HCT116 (cell line): ENCODE results near the gene KIF18A. TPM values are rescaled to one million over a fixed set of nuclear protein-coding genes. Genes with fewer than 3 reads are reported as not detected.

ENCODE experiments used
- ATAC-seq: fragments of 200-7000 bp; cut with Tn5 transposase; 2 replicates; pipeline ENCODE4 v1.9.1; 2020; ENCODE audit warnings: mild to moderate bottlenecking, moderate library complexity
- BruUV-seq: library from RNA; stranded (reverse); fragments of 400-500 nt; replicated peaks from 2 replicates; lab custom pipeline; 2021; lab: Mats Ljungman, UMichigan
- CTCF ChIA-PET: fragments of 300-600 bp; sonication (Branson Sonifier 250); formaldehyde crosslinking; loops from one replicate; lab custom pipeline; 2021; ENCODE audit warnings: antibody characterized with exemption; lab: Charles Lee
- POLR2A ChIA-PET: fragments of 300-600, 350-600 bp; sonication (Branson Sonifier 250); formaldehyde crosslinking; loops from one replicate; lab custom pipeline; 2021; ENCODE audit warnings: antibody characterized with exemption; lab: Charles Lee
- RAD21 ChIA-PET, 2 experiments: fragments of 300-600 bp; sonication (Branson Sonifier 250); formaldehyde crosslinking; loops; one replicate each; lab custom pipeline; 2023; ENCODE audit warnings: low total read pairs in 2 of 2; ENCODE audit not compliant: uncharacterized antibody in 2 of 2, unreplicated experiment in 2 of 2, low non-redundant PET in 1 of 2; lab: Charles Lee
- DNase-seq: peaks from one replicate; pipeline ENCODE4 v3.0.0-alpha.2; 2010; ENCODE audit warnings: low read depth, low spot score
- H2AFZ ChIP-seq: fragments of 200-600 bp; shearing (Covaris generic), sonication (generic); 2 replicates; pipeline ENCODE4 v1.6.1; 2017; ENCODE audit warnings: low read depth, mixed run types, mixed read lengths, antibody characterized with exemption, low read length; ENCODE audit not compliant: poor library complexity, severe bottlenecking
- H3K27ac ChIP-seq: 2 replicates; pipeline ENCODE4 v1.5.1; 2012; ENCODE audit warnings: low read depth, low read length
- H3K27me3 ChIP-seq: fragments of 200-600 bp; sonication (generic); 2 replicates; pipeline ENCODE4 v1.6.1; 2016; ENCODE audit warnings: mixed run types, low read length, mixed read lengths; ENCODE audit not compliant: insufficient read depth
- H3K36me3 ChIP-seq, 2 experiments: fragments of 200-500 bp in 1 of 2; fragments of 200-600 bp in 1 of 2; sonication (Bioruptor generic) in 1 of 2; sonication (generic) in 1 of 2; 2 replicates each; pipeline versions ENCODE4 v1.5.1 to v1.6.1; 2014 to 2016; ENCODE audit warnings: low read length in 2 of 2, inconsistent platforms in 1 of 2, mixed read lengths in 1 of 2, mixed run types in 1 of 2; ENCODE audit not compliant: insufficient read depth in 2 of 2, control insufficient read depth in 1 of 2
- H3K4me1 ChIP-seq, 2 experiments: fragments of 200-600 bp in 1 of 2; sonication (generic) in 1 of 2; 2 replicates each; pipeline versions ENCODE4 v1.5.1 to v1.6.1; 2012 to 2017; ENCODE audit warnings: low read length in 2 of 2, inconsistent platforms in 1 of 2, mild to moderate bottlenecking in 1 of 2, mixed read lengths in 1 of 2, mixed run types in 1 of 2, moderate library complexity in 1 of 2; ENCODE audit not compliant: insufficient read depth in 2 of 2, control insufficient read depth in 1 of 2
- H3K4me2 ChIP-seq: fragments of 200-600 bp; sonication (generic); 2 replicates; pipeline ENCODE4 v1.6.1; 2017; ENCODE audit warnings: mixed run types, low read length, mixed read lengths
- H3K4me3 ChIP-seq, 2 experiments: fragments of 200-600 bp in 1 of 2; sonication (generic) in 1 of 2; replicated peaks in 1 of 2; 2 replicates each; pipeline ENCODE4 v1.5.1; 2011 to 2016; ENCODE audit warnings: low read length in 2 of 2, control low read depth in 1 of 2, low read depth in 1 of 2, mild to moderate bottlenecking in 1 of 2, mixed read lengths in 1 of 2, mixed run types in 1 of 2
- H3K79me2 ChIP-seq: fragments of 200-600 bp; sonication (generic); 2 replicates; pipeline ENCODE4 v1.6.1; 2017; ENCODE audit warnings: mild to moderate bottlenecking, mixed run types, low read length, moderate library complexity, mixed read lengths; ENCODE audit not compliant: insufficient read depth
- H3K9ac ChIP-seq: fragments of 200-600 bp; sonication (generic); 2 replicates; pipeline ENCODE4 v1.6.1; 2016; ENCODE audit warnings: low read length, mixed read lengths
- H3K9me2 ChIP-seq: fragments of 200-600 bp; sonication (generic), shearing (Covaris generic); 2 replicates; pipeline ENCODE4 v1.6.1; 2017; ENCODE audit warnings: mixed run types, mild to moderate bottlenecking, moderate library complexity; ENCODE audit not compliant: insufficient read depth
- H3K9me3 ChIP-seq, 2 experiments: fragments of 200-500 bp in 1 of 2; fragments of 200-600 bp in 1 of 2; sonication (Bioruptor generic) in 1 of 2; sonication (generic) in 1 of 2; 2 replicates each; pipeline ENCODE4 v1.6.1; 2014 to 2017; ENCODE audit warnings: low read length in 2 of 2, mixed read lengths in 2 of 2, inconsistent platforms in 1 of 2, low read depth in 1 of 2, mild to moderate bottlenecking in 1 of 2, mixed run types in 1 of 2, moderate library complexity in 1 of 2; ENCODE audit not compliant: control insufficient read depth in 1 of 2, insufficient read depth in 1 of 2
- H4K20me1 ChIP-seq: fragments of 200-600 bp; sonication (generic), shearing (Covaris generic); 2 replicates; pipeline ENCODE4 v1.6.1; 2017; ENCODE audit warnings: mixed run types, mild to moderate bottlenecking, moderate library complexity; ENCODE audit not compliant: insufficient read depth
- CBX3 ChIP-seq: IDR thresholded peaks from 2 replicates; pipeline ENCODE4 v1.6.1; 2012; ENCODE audit warnings: low read depth
- EGR1 ChIP-seq: IDR thresholded peaks from 2 replicates; pipeline ENCODE4 v1.6.1; 2012; ENCODE audit warnings: low read depth
- ELF1 ChIP-seq: IDR thresholded peaks from 2 replicates; pipeline ENCODE4 v1.6.1; 2012; ENCODE audit warnings: low read depth, borderline replicate concordance
- FOSL1 ChIP-seq: IDR thresholded peaks from 2 replicates; pipeline ENCODE4 v1.6.1; 2012; ENCODE audit warnings: low read depth
- POLR2AphosphoS5 ChIP-seq: IDR thresholded peaks from 2 replicates; pipeline ENCODE4 v1.6.1; 2011; ENCODE audit warnings: mild to moderate bottlenecking, low read depth, low read length, moderate library complexity
- SIN3A ChIP-seq: IDR thresholded peaks from 2 replicates; pipeline ENCODE4 v1.6.1; 2012; ENCODE audit warnings: low read depth
- SP1 ChIP-seq: IDR thresholded peaks from 2 replicates; pipeline ENCODE4 v1.6.1; 2012; ENCODE audit warnings: low read depth
- SRF ChIP-seq: IDR thresholded peaks from 2 replicates; pipeline ENCODE4 v1.6.1; 2012; ENCODE audit warnings: low read depth
- intact Hi-C: fragments of 100-400 bp; cut with micrococcal nuclease; formaldehyde crosslinking; loops from 2 replicates; pipeline ENCODE4 v1.10.0; 2022
- total RNA-seq: library from RNA; stranded (reverse); gene quantifications from one replicate; pipeline ENCODE4 v1.2.1, GENCODE V29; 2021; ENCODE audit not compliant: unreplicated experiment
- TF ChIP-seq, protein P1 (sequence below): IDR thresholded peaks from 2 replicates; pipeline ENCODE4 v1.6.1; 2012
- TF ChIP-seq, protein P2 (sequence below): IDR thresholded peaks from 2 replicates; pipeline ENCODE4 v1.6.1; 2011; ENCODE audit warnings: mild to moderate bottlenecking, low read length, moderate library complexity; ENCODE audit not compliant: insufficient replicate concordance; ENCODE audit errors: extremely low read depth

KIF18A gene
- total RNA-seq, 1 experiment from 2014 or later = 50.7 TPM

DNA sequence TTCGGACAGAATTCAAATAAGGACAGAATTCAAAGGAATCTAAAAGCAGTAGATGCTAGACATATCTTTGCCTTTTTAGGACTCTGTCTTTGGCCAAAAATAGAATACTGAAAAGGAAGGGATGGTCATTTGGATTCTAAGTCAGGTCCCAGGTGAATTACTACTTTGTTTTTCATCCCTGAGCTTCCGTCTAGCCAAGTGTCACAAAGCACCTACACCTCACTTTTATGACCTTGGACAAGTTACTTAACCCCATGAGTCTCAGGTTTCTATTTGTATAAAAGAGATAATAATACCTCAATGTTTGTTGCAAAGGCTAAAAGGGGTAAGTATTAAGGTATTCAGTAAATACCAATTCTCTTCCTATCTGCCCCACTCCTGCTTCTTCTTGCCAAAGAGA lies 7.3 kb downstream of the KIF18A start (continued):
- no peak for TF ChIP-seq ELF1
- TF ChIP-seq SRF = no peak
- no peak for TF ChIP-seq SIN3A
- no peak for TF ChIP-seq EGR1
- TF ChIP-seq, protein P1, sequence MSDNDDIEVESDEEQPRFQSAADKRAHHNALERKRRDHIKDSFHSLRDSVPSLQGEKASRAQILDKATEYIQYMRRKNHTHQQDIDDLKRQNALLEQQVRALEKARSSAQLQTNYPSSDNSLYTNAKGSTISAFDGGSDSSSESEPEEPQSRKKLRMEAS = no peak
- no peak for TF ChIP-seq SP1

DNA sequence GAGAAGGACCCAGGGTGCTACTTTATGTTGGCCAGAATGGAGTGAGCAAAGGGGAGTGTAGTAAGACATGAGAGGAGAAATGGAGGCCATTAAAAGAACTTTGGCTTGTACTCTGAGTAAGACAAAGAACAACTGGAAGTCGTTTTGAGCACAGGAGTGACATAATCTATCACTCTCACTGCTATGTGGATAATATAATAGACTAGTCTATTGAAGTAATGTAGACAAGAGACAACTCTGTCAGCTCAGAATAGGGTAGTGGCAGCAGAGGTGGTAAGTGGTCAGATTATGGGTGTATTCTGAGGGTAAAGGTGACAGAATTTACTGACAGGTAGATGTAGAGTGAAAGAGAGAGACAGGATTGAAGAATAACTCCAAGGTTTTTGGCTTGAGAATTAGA lies 8.2 kb downstream of the KIF18A start:
- ChIA-PET CTCF (no interaction called here), POLR2A (no interaction called here), RAD21 (no interaction called here)
- intact Hi-C loops = loop anchor here (10.0 kb wide), 1 partner anchor 165 kb away; no protein-coding TSS in a partner anchor
- H3K4me1 ChIP-seq = peaks cover 9 to 14% of the 10 kb centered on the region in 2 experiments
- TF ChIP-seq EGR1 (no peak), FOSL1 (no peak), POLR2AphosphoS5 (no peak), CBX3 (no peak)
- TF ChIP-seq, protein P2, sequence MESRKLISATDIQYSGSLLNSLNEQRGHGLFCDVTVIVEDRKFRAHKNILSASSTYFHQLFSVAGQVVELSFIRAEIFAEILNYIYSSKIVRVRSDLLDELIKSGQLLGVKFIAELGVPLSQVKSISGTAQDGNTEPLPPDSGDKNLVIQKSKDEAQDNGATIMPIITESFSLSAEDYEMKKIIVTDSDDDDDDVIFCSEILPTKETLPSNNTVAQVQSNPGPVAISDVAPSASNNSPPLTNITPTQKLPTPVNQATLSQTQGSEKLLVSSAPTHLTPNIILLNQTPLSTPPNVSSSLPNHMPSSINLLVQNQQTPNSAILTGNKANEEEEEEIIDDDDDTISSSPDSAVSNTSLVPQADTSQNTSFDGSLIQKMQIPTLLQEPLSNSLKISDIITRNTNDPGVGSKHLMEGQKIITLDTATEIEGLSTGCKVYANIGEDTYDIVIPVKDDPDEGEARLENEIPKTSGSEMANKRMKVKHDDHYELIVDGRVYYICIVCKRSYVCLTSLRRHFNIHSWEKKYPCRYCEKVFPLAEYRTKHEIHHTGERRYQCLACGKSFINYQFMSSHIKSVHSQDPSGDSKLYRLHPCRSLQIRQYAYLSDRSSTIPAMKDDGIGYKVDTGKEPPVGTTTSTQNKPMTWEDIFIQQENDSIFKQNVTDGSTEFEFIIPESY = no peak
- no peak overlapping the region for H3K4me3 ChIP-seq
- BruUV-seq = no TSS peak
- DNase-seq (no peak), ATAC-seq (no peak)
- no peaks in the 10 kb centered on the region for H3K9me3 ChIP-seq
- H3K27me3 ChIP-seq = no peaks in the 10 kb centered on the region
- H3K9me2 ChIP-seq = no peaks in the 10 kb centered on the region
- H3K27ac ChIP-seq = no peak overlapping the region
- no peak overlapping the region for H3K9ac ChIP-seq
- H4K20me1 ChIP-seq = peaks cover 4% of the 10 kb centered on the region; the same call in 1 of the 2 replicates
- H3K79me2 ChIP-seq = peaks cover 100% of the 10 kb centered on the region
- no peak overlapping the region for H2AFZ ChIP-seq
- no peak overlapping the region for H3K4me2 ChIP-seq
- H3K36me3 ChIP-seq = peaks cover 12 to 27% of the 10 kb centered on the region in 2 experiments
